HEK293 (cell line): ENCODE measurements around the gene KLHL17.

ENCODE experiments used
- CTCF ChIA-PET: fragments of 350-600 bp; formaldehyde crosslinking; extraction: SDS; loops from one replicate; lab custom pipeline; 2021; ENCODE audit warnings: antibody characterized with exemption; lab: Yijun Ruan, JAX
- POLR2A ChIA-PET: fragments of 300-600 bp; formaldehyde crosslinking; extraction: SDS; loops from one replicate; lab custom pipeline; 2020; ENCODE audit warnings: antibody characterized with exemption, inconsistent platforms; lab: Yijun Ruan, JAX
- H3K27ac ChIP-seq: fragments of 200-500 bp; sonication (Bioruptor generic); 2 replicates; pipeline ENCODE4 v1.5.1; 2014; ENCODE audit warnings: low read depth, low read length, control low read depth, inconsistent platforms; ENCODE audit errors: extremely low read depth
- H3K36me3 ChIP-seq, 2 experiments: fragments of 200-500 bp in 1 of 2; sonication (Bioruptor generic) in 1 of 2; 1 replicate in 1 of 2; 2 replicates in 1 of 2; pipeline ENCODE4 v1.5.1; 2014 to 2017; ENCODE audit warnings: inconsistent platforms in 2 of 2, low read length in 2 of 2; ENCODE audit not compliant: control insufficient read depth in 2 of 2, insufficient read depth in 1 of 2
- H3K4me1 ChIP-seq: fragments of 200-500 bp; sonication (Bioruptor generic); 2 replicates; pipeline ENCODE4 v1.5.1; 2014; ENCODE audit warnings: mild to moderate bottlenecking, low read length, inconsistent platforms; ENCODE audit not compliant: control insufficient read depth, insufficient read depth
- H3K4me3 ChIP-seq: 2 replicates; pipeline ENCODE4 v1.5.1; 2011; ENCODE audit warnings: low read depth, mild to moderate bottlenecking, control low read depth, low read length, moderate library complexity
- H3K9me3 ChIP-seq: fragments of 200-500 bp; sonication (Bioruptor generic); 2 replicates; pipeline ENCODE4 v1.5.1; 2014; ENCODE audit warnings: low read depth, low read length, inconsistent platforms; ENCODE audit not compliant: control insufficient read depth, insufficient read depth
- AEBP2 ChIP-seq: fragments of 450-650 bp; formaldehyde crosslinking; IDR thresholded peaks from 2 replicates; pipeline ENCODE4 v1.5.1; 2016; ENCODE audit warnings: missing biosample characterization, missing genetic modification characterization, borderline replicate concordance
- ZBTB20 ChIP-seq: fragments of 450-650 bp; formaldehyde crosslinking; IDR thresholded peaks from 2 replicates; pipeline ENCODE4 v1.5.1; 2016; ENCODE audit warnings: missing biosample characterization, missing genetic modification characterization
- ZBTB21 ChIP-seq: fragments of 450-650 bp; formaldehyde crosslinking; IDR thresholded peaks from 2 replicates; pipeline ENCODE4 v1.5.1; 2017; ENCODE audit warnings: missing biosample characterization, missing genetic modification characterization
- ZEB2 ChIP-seq: fragments of 450-650 bp; formaldehyde crosslinking; IDR thresholded peaks from 2 replicates; pipeline ENCODE4 v1.5.1; 2016; ENCODE audit warnings: missing biosample characterization, missing genetic modification characterization
- ZFP41 ChIP-seq: fragments of 450-650 bp; formaldehyde crosslinking; IDR thresholded peaks from 2 replicates; pipeline ENCODE4 v1.5.1; 2016; ENCODE audit warnings: missing biosample characterization, missing genetic modification characterization, borderline replicate concordance
- ZNF114 ChIP-seq: fragments of 450-650 bp; formaldehyde crosslinking; IDR thresholded peaks from 2 replicates; pipeline ENCODE4 v1.5.0; 2017; ENCODE audit warnings: missing biosample characterization, missing genetic modification characterization
- ZNF175 ChIP-seq: fragments of 450-650 bp; formaldehyde crosslinking; IDR thresholded peaks from 2 replicates; pipeline ENCODE4 v1.5.1; 2016; ENCODE audit warnings: missing biosample characterization, missing genetic modification characterization
- ZNF19 ChIP-seq: fragments of 450-650 bp; formaldehyde crosslinking; IDR thresholded peaks from 2 replicates; pipeline ENCODE4; 2016; ENCODE audit warnings: missing biosample characterization, missing genetic modification characterization, low read depth
- ZNF266 ChIP-seq: fragments of 450-650 bp; formaldehyde crosslinking; IDR thresholded peaks from 2 replicates; pipeline ENCODE4 v1.5.1; 2016; ENCODE audit warnings: missing biosample characterization, missing genetic modification characterization, low read depth
- ZNF350 ChIP-seq: fragments of 450-650 bp; formaldehyde crosslinking; IDR thresholded peaks from 2 replicates; pipeline ENCODE4 v1.5.0; 2017; ENCODE audit warnings: missing biosample characterization, mild to moderate bottlenecking, missing genetic modification characterization
- ZNF366 ChIP-seq: fragments of 450-650 bp; formaldehyde crosslinking; conservative IDR thresholded peaks from 2 replicates; pipeline ENCODE4 v1.5.1; 2016; ENCODE audit warnings: missing biosample characterization, missing genetic modification characterization
- ZNF426 ChIP-seq: fragments of 450-650 bp; formaldehyde crosslinking; IDR thresholded peaks from 2 replicates; pipeline ENCODE4 v1.5.1; 2017; ENCODE audit warnings: missing biosample characterization, missing genetic modification characterization, mild to moderate bottlenecking, inconsistent platforms, moderate library complexity
- ZNF510 ChIP-seq: fragments of 450-650 bp; formaldehyde crosslinking; IDR thresholded peaks from 2 replicates; pipeline ENCODE4 v1.5.1; 2018; ENCODE audit warnings: mild to moderate bottlenecking, missing genetic modification characterization, missing biosample characterization; ENCODE audit not compliant: insufficient replicate concordance
- ZNF549 ChIP-seq: fragments of 450-650 bp; IDR thresholded peaks from 2 replicates; pipeline ENCODE4 v1.5.1; 2018; ENCODE audit warnings: missing biosample characterization, missing genetic modification characterization, mild to moderate bottlenecking, inconsistent platforms, moderate library complexity
- ZNF555 ChIP-seq: fragments of 450-650 bp; formaldehyde crosslinking; conservative IDR thresholded peaks from 2 replicates; pipeline ENCODE4 v1.5.1; 2017; ENCODE audit warnings: missing biosample characterization, mild to moderate bottlenecking, missing genetic modification characterization, inconsistent platforms
- ZNF768 ChIP-seq: fragments of 450-650 bp; formaldehyde crosslinking; IDR thresholded peaks from 2 replicates; pipeline ENCODE4 v1.5.1; 2018; ENCODE audit warnings: missing biosample characterization, mild to moderate bottlenecking, missing genetic modification characterization
- ZXDB ChIP-seq: fragments of 450-650 bp; formaldehyde crosslinking; IDR thresholded peaks from 2 replicates; pipeline ENCODE4 v1.5.1; 2016; ENCODE audit warnings: missing biosample characterization, missing genetic modification characterization
- TF ChIP-seq, protein P1 (sequence below): fragments of 450-650 bp; formaldehyde crosslinking; IDR thresholded peaks from 2 replicates; pipeline ENCODE4 v1.5.1; 2016; ENCODE audit warnings: missing biosample characterization, missing genetic modification characterization
- TF ChIP-seq, protein P2 (sequence below): fragments of 450-650 bp; formaldehyde crosslinking; IDR thresholded peaks from 2 replicates; pipeline ENCODE4 v1.5.0; 2017; ENCODE audit warnings: missing biosample characterization, missing genetic modification characterization, borderline replicate concordance
- TF ChIP-seq, protein P3 (sequence below): fragments of 450-650 bp; formaldehyde crosslinking; conservative IDR thresholded peaks from 2 replicates; pipeline ENCODE4 v1.5.1; 2016; ENCODE audit warnings: low read depth, missing biosample characterization, missing genetic modification characterization
- TF ChIP-seq, protein P4 (sequence below): IDR thresholded peaks from 2 replicates; pipeline ENCODE4 v1.6.1; 2011; ENCODE audit warnings: mild to moderate bottlenecking, low read depth, low read length, borderline replicate concordance

KLHL17 gene

DNA sequence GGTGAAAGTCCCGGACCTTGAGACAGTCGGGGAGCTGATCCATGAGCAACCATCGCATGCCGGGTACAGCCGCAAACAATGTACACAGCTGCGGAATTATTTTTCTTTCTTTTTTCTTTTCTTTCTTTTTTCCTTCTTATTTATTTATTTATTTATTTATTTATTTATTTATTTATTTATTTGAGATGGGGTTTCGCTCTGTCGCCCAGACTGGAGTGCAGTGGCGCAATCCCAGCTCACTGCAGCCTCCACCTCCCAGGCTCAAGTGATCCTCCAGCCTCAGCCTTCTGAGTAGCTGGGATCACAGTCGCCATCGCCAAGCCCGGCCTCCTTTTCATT is 24.1 kb downstream of the KLHL17 start:
- Histone ChIP-seq H3K4me3 (no peak overlapping the region), H3K36me3 (no peaks in the 10 kb centered on the region), H3K4me1 (no peaks in the 10 kb centered on the region), H3K9me3 (no peaks in the 10 kb centered on the region), H3K27ac (no peak overlapping the region)
- CTCF ChIA-PET, result interaction anchor here (0.5 to 4.0 kb wide), 29 partner anchors 8 to 385 kb away, joined by 3 to 53 read pairs (median 4); partner anchors contain the start of gene AGRN
- POLR2A ChIA-PET, result interaction anchor here (0.8 to 0.9 kb wide), 2 partner anchors 8 to 307 kb away, joined by 3 read pairs; no protein-coding TSS in a partner anchor
- TF ChIP-seq ZNF350 (tag by site-specific recombination), result no peak
- TF ChIP-seq, protein P1, sequence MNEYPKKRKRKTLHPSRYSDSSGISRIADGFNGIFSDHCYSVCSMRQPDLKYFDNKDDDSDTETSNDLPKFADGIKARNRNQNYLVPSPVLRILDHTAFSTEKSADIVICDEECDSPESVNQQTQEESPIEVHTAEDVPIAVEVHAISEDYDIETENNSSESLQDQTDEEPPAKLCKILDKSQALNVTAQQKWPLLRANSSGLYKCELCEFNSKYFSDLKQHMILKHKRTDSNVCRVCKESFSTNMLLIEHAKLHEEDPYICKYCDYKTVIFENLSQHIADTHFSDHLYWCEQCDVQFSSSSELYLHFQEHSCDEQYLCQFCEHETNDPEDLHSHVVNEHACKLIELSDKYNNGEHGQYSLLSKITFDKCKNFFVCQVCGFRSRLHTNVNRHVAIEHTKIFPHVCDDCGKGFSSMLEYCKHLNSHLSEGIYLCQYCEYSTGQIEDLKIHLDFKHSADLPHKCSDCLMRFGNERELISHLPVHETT (tag by site-specific recombination), result 0 out of 2 replicates have a peak, but pooled peaks have one; percentile 35
- no peak for TF ChIP-seq ZBTB20 (tag by site-specific recombination)
- no peak for TF ChIP-seq ZEB2 (tag by site-specific recombination)
- TF ChIP-seq, protein P2, sequence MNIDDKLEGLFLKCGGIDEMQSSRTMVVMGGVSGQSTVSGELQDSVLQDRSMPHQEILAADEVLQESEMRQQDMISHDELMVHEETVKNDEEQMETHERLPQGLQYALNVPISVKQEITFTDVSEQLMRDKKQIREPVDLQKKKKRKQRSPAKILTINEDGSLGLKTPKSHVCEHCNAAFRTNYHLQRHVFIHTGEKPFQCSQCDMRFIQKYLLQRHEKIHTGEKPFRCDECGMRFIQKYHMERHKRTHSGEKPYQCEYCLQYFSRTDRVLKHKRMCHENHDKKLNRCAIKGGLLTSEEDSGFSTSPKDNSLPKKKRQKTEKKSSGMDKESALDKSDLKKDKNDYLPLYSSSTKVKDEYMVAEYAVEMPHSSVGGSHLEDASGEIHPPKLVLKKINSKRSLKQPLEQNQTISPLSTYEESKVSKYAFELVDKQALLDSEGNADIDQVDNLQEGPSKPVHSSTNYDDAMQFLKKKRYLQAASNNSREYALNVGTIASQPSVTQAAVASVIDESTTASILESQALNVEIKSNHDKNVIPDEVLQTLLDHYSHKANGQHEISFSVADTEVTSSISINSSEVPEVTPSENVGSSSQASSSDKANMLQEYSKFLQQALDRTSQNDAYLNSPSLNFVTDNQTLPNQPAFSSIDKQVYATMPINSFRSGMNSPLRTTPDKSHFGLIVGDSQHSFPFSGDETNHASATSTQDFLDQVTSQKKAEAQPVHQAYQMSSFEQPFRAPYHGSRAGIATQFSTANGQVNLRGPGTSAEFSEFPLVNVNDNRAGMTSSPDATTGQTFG (tag by site-specific recombination), result no peak
- TF ChIP-seq ZNF175 (tag by site-specific recombination), result no peak
- TF ChIP-seq, protein P3, sequence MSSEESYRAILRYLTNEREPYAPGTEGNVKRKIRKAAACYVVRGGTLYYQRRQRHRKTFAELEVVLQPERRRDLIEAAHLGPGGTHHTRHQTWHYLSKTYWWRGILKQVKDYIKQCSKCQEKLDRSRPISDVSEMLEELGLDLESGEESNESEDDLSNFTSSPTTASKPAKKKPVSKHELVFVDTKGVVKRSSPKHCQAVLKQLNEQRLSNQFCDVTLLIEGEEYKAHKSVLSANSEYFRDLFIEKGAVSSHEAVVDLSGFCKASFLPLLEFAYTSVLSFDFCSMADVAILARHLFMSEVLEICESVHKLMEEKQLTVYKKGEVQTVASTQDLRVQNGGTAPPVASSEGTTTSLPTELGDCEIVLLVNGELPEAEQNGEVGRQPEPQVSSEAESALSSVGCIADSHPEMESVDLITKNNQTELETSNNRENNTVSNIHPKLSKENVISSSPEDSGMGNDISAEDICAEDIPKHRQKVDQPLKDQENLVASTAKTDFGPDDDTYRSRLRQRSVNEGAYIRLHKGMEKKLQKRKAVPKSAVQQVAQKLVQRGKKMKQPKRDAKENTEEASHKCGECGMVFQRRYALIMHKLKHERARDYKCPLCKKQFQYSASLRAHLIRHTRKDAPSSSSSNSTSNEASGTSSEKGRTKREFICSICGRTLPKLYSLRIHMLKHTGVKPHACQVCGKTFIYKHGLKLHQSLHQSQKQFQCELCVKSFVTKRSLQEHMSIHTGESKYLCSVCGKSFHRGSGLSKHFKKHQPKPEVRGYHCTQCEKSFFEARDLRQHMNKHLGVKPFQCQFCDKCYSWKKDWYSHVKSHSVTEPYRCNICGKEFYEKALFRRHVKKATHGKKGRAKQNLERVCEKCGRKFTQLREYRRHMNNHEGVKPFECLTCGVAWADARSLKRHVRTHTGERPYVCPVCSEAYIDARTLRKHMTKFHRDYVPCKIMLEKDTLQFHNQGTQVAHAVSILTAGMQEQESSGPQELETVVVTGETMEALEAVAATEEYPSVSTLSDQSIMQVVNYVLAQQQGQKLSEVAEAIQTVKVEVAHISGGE (tag by site-specific recombination), result peak; percentile 79
- TF ChIP-seq ZNF19 (tag by site-specific recombination), result 0 out of 2 replicates have a peak, but pooled peaks have one; percentile 39
- TF ChIP-seq ZNF510, result peak; percentile 70
- TF ChIP-seq ZXDB (tag by site-specific recombination), result peak; percentile 57; the same call in 1 of the 2 replicates
- TF ChIP-seq ZNF768, result no peak
- TF ChIP-seq ZNF266 (tag by site-specific recombination), result peak; percentile 86
- no peak for TF ChIP-seq ZFP41 (tag by site-specific recombination)
- no peak for TF ChIP-seq ZNF549 (tag by site-specific recombination)
- TF ChIP-seq ZNF555 (tag by site-specific recombination), result peak; percentile 85
- TF ChIP-seq ZNF366 (tag by site-specific recombination), result 0 out of 2 replicates have a peak, but pooled peaks have one; percentile 28
- TF ChIP-seq, protein P4, sequence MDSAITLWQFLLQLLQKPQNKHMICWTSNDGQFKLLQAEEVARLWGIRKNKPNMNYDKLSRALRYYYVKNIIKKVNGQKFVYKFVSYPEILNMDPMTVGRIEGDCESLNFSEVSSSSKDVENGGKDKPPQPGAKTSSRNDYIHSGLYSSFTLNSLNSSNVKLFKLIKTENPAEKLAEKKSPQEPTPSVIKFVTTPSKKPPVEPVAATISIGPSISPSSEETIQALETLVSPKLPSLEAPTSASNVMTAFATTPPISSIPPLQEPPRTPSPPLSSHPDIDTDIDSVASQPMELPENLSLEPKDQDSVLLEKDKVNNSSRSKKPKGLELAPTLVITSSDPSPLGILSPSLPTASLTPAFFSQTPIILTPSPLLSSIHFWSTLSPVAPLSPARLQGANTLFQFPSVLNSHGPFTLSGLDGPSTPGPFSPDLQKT, result no peak
- peak; percentile 32; the same call in 1 of the 2 replicates for TF ChIP-seq AEBP2
- TF ChIP-seq ZNF426 (tag by site-specific recombination), result peak; percentile 87
- 0 out of 2 replicates have a peak, but pooled peaks have one; percentile 27 for TF ChIP-seq ZBTB21
- TF ChIP-seq ZNF114, result no peak
